OCI-LY1 (cell line): ENCODE results near the gene RYK.
"Not testable (repeated sequence)": the region's sequence is repeated elsewhere in the genome, so short reads cannot be mapped to it uniquely, and the experiment has no call there.

ENCODE experiments used
- H2AFZ ChIP-seq: fragments of 200-600 bp; sonication (generic), shearing (Covaris generic); 2 replicates; pipeline ENCODE4 v1.6.0; 2014; ENCODE audit warnings: antibody characterized with exemption, mild to moderate bottlenecking, low read length
- H3F3A ChIP-seq: fragments of 200-600 bp; sonication (generic), shearing (Covaris generic); 2 replicates; pipeline ENCODE4 v1.6.0; 2014; ENCODE audit warnings: mild to moderate bottlenecking, antibody characterized with exemption, low read length, moderate library complexity; ENCODE audit not compliant: insufficient read depth
- H3K27ac ChIP-seq: fragments of 200-600 bp; sonication (generic); 2 replicates; pipeline ENCODE4 v1.5.1; 2014; ENCODE audit warnings: low read length, mixed run types, mild to moderate bottlenecking, low read depth; ENCODE audit not compliant: poor library complexity, severe bottlenecking
- H3K27me3 ChIP-seq: fragments of 200-600 bp; sonication (generic); 2 replicates; pipeline ENCODE4 v1.6.0; 2014; ENCODE audit warnings: antibody characterized with exemption, mild to moderate bottlenecking, low read length, moderate library complexity; ENCODE audit not compliant: insufficient read depth
- H3K36me3 ChIP-seq: fragments of 200-600 bp; sonication (generic); 2 replicates; pipeline ENCODE4 v1.6.1; 2014; ENCODE audit warnings: mild to moderate bottlenecking, antibody characterized with exemption, low read length, moderate library complexity, mixed read lengths; ENCODE audit not compliant: insufficient read depth
- H3K4me1 ChIP-seq: fragments of 200-600 bp; sonication (generic); 2 replicates; pipeline ENCODE4 v1.5.1; 2014; ENCODE audit warnings: mild to moderate bottlenecking, low read length, moderate library complexity; ENCODE audit not compliant: insufficient read depth, severe bottlenecking
- H3K4me2 ChIP-seq: fragments of 200-600 bp; sonication (generic), shearing (Covaris generic); 2 replicates; pipeline ENCODE4 v1.6.1; 2014; ENCODE audit warnings: low read length
- H3K4me3 ChIP-seq: fragments of 200-600 bp; sonication (generic); 2 replicates; pipeline ENCODE4 v1.5.1; 2014; ENCODE audit warnings: low read length, low read depth, mild to moderate bottlenecking, mixed read lengths; ENCODE audit not compliant: poor library complexity, severe bottlenecking
- H3K79me2 ChIP-seq: fragments of 200-600 bp; shearing (Covaris generic); 2 replicates; pipeline ENCODE4 v1.6.1; 2016; ENCODE audit warnings: mixed run types, low read length, mixed read lengths; ENCODE audit not compliant: insufficient read depth
- H3K9ac ChIP-seq: fragments of 200-600 bp; sonication (generic), shearing (Covaris generic); 2 replicates; pipeline ENCODE4 v1.6.1; 2014; ENCODE audit warnings: mild to moderate bottlenecking, low read length, mixed read lengths
- H3K9me2 ChIP-seq: fragments of 200-600 bp; sonication (generic), shearing (Covaris generic); 2 replicates; pipeline ENCODE4 v1.6.1; 2014; ENCODE audit warnings: low read depth, mild to moderate bottlenecking, low read length, mixed read lengths
- H3K9me3 ChIP-seq: fragments of 200-600 bp; shearing (Covaris generic); 2 replicates; pipeline ENCODE4 v1.6.1; 2014; ENCODE audit warnings: low read length, mixed read lengths
- H4K20me1 ChIP-seq: fragments of 200-600 bp; sonication (generic), shearing (Covaris generic); 2 replicates; pipeline ENCODE4 v1.6.0; 2016; ENCODE audit warnings: mild to moderate bottlenecking, low read length; ENCODE audit not compliant: insufficient read depth
- EZH2 ChIP-seq: fragments of 200-600 bp; sonication (generic), shearing (Covaris generic); IDR thresholded peaks from 2 replicates; pipeline ENCODE4 v1.8.0; 2017; ENCODE audit warnings: borderline replicate concordance, mixed run types, mild to moderate bottlenecking, antibody characterized with exemption, low read length, moderate library complexity, mixed read lengths
- TF ChIP-seq, protein P1 (sequence below): fragments of 200-600 bp; sonication (generic), shearing (Covaris generic); IDR thresholded peaks from 2 replicates; pipeline ENCODE4 v1.5.1; 2017; ENCODE audit warnings: mild to moderate bottlenecking, antibody characterized with exemption, low read length, moderate library complexity, mixed read lengths

The RYK gene

DNA sequence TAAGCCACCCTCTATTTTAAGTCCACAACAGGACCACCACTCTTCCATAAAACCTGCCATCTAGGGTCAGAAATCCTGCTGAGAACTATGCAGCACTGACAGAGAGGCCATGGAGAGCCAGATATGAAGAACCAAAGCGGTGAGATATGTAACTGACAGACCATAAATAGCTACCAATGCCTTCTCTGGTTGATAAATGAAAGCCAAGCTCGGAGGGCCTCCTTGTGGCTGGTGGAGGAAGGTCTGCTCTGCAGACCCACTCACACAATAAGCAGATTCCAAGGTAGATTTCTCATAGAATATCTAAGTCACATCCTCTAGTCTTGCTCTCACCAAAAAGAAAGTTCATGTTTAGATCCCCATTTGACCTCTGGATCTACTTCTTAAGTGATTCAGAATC is 38.9 kb downstream of the RYK start:
- Histone ChIP-seq H3K27ac (no peak overlapping the region), H3K36me3 (no peaks in the 10 kb centered on the region), H3K79me2 (no peaks in the 10 kb centered on the region), H3K9me3 (no peaks in the 10 kb centered on the region), H3K4me3 (no peak overlapping the region), H3K9ac (no peak overlapping the region), H3K4me1 (no peaks in the 10 kb centered on the region), H2AFZ (no peak overlapping the region), H3K4me2 (no peak overlapping the region), H3F3A (no peaks in the 10 kb centered on the region), H3K9me2 (no peaks in the 10 kb centered on the region), H3K27me3 (no peaks in the 10 kb centered on the region), H4K20me1 (no peaks in the 10 kb centered on the region)
- TF ChIP-seq, protein P1, sequence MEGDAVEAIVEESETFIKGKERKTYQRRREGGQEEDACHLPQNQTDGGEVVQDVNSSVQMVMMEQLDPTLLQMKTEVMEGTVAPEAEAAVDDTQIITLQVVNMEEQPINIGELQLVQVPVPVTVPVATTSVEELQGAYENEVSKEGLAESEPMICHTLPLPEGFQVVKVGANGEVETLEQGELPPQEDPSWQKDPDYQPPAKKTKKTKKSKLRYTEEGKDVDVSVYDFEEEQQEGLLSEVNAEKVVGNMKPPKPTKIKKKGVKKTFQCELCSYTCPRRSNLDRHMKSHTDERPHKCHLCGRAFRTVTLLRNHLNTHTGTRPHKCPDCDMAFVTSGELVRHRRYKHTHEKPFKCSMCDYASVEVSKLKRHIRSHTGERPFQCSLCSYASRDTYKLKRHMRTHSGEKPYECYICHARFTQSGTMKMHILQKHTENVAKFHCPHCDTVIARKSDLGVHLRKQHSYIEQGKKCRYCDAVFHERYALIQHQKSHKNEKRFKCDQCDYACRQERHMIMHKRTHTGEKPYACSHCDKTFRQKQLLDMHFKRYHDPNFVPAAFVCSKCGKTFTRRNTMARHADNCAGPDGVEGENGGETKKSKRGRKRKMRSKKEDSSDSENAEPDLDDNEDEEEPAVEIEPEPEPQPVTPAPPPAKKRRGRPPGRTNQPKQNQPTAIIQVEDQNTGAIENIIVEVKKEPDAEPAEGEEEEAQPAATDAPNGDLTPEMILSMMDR = peak; percentile 83
- TF ChIP-seq EZH2 = no peak

DNA sequence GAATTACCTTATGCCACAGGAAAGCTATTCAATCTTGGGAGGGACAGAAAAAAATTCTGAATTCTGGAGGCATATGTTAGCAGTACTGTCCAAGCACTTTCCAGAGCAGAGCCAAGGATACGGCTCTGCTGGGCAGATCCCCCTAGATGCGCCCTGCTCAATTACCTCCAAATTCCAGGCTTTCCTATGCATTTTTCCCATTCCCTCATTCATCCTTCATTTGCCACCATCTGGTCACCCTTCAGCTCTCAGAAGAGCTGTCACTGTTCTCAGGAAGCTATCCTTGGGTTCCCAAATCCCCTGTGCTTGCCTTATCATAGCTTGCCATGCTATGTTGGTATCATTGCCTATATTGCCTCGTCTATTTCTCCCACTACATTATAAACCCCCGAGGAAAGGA is 45.2 kb downstream of the RYK start:
- H4K20me1 ChIP-seq = no peaks in the 10 kb centered on the region
- no peaks in the 10 kb centered on the region for H3K27me3 ChIP-seq

DNA sequence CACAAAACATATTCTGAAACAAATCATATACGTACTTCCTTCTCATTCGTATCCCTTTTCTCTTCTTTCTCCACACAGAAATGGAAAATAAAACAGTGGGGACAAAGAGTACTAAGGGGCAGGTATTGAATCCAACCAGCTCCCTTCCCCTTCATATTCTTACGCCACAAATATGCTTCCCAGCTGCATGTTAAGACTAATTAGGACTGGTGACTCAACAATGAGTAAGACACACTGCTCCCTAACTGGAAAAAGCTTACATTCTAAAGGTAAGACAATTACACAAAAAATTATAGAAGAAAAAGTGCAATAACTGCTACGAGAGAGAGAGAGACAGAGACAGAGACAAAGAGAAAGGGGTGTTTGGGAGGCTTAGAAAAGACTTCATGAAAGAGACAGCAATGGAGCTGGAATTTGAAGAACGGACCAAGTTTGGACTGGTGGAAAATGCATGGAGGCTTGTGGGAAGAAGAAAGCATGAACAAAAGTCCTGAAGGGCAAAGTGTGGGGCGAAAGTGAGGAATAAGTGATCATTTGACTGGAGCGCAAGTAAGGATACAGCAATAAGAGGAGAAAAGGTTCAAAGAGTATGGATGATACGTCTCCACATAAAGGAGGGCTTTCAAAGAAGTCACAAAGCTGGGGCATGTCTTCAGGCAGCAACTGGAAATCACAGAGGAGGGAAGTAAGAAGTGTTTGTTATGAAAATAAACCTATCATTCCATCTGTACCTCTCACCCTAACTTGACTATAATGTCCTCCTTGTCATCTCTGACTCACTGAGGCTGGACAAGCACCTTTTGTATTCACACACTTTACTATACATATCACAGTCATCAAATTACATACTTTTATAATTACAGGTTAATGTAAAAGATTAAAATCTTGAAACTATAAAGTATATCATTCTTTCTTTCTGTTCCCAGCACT is 49.2 kb downstream of the RYK start:
- Histone ChIP-seq H3K4me1 (no peaks in the 10 kb centered on the region), H3F3A (no peaks in the 10 kb centered on the region), H3K4me2 (no peak overlapping the region), H3K27ac (no peak overlapping the region), H4K20me1 (no peaks in the 10 kb centered on the region), H2AFZ (no peak overlapping the region), H3K9ac (no peak overlapping the region), H3K4me3 (no peak overlapping the region), H3K9me2 (no peaks in the 10 kb centered on the region), H3K9me3 (no peaks in the 10 kb centered on the region), H3K36me3 (no peaks in the 10 kb centered on the region), H3K79me2 (no peaks in the 10 kb centered on the region), H3K27me3 (no peaks in the 10 kb centered on the region)
- TF ChIP-seq, protein P1 = no peak
- no peak for TF ChIP-seq EZH2

More for the DNA sequence above, 45.2 kb downstream of the RYK start:
- Histone ChIP-seq H3K9me3 (no peaks in the 10 kb centered on the region), H3K27ac (no peak overlapping the region), H3K36me3 (no peaks in the 10 kb centered on the region), H3K4me3 (no peak overlapping the region), H3K4me2 (no peak overlapping the region), H3K9me2 (no peaks in the 10 kb centered on the region), H3K9ac (no peak overlapping the region), H3F3A (no peaks in the 10 kb centered on the region), H3K4me1 (no peaks in the 10 kb centered on the region), H2AFZ (no peak overlapping the region), H3K79me2 (no peaks in the 10 kb centered on the region)
- no peak for TF ChIP-seq EZH2
- TF ChIP-seq, protein P1 = no peak

DNA sequence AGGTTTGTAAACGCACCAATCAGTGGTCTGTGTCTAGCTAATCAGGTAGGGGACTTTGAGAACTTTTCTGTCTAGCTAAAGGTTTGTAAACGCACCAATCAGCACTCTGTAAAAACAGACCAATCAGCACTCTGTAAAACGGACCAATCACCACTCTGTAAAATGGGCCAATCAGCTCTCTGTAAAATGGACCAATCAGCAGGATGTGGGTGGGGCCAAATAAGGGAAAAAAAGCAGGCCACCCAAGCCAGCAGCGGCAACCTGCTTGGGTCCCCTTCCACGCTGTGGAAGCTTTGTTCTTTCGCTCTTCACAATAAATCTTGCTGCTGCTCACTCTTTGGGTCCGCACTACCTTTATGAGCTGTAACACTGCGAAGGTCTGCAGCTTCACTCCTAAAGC is 50.8 kb downstream of the RYK start:
- not testable (repeated sequence) for H3K9me3 ChIP-seq, H3K9ac ChIP-seq, H3K79me2 ChIP-seq, H3K4me3 ChIP-seq, H3K27me3 ChIP-seq, H3K36me3 ChIP-seq, H2AFZ ChIP-seq, H3K9me2 ChIP-seq, H3K4me1 ChIP-seq, H3F3A ChIP-seq, H3K4me2 ChIP-seq, H3K27ac ChIP-seq, H4K20me1 ChIP-seq
